Loucy (cell line): Measurements from ENCODE around the gene SPOCK1.

Source experiments
- H2AFZ ChIP-seq: fragments of 200-600 bp; sonication (generic); 2 replicates; pipeline ENCODE4 v1.6.0; 2016; ENCODE audit warnings: antibody characterized with exemption, mild to moderate bottlenecking, low read length, moderate library complexity
- H3F3A ChIP-seq: fragments of 200-600 bp; 2 replicates; pipeline ENCODE4 v1.6.0; 2016; ENCODE audit warnings: antibody characterized with exemption, low read depth, mild to moderate bottlenecking
- H3K27me3 ChIP-seq: fragments of 200-600 bp; sonication (generic); 2 replicates; pipeline ENCODE4 v1.6.1; 2014; ENCODE audit warnings: low read length, mild to moderate bottlenecking; ENCODE audit not compliant: insufficient read depth, poor library complexity, severe bottlenecking
- H3K36me3 ChIP-seq: fragments of 200-600 bp; sonication (generic); 2 replicates; pipeline ENCODE4 v1.6.1; 2016; ENCODE audit warnings: low read length; ENCODE audit not compliant: insufficient read depth
- H3K4me1 ChIP-seq: fragments of 200-600 bp; sonication (generic); 2 replicates; pipeline ENCODE4 v1.5.1; 2014; ENCODE audit warnings: low read length, mild to moderate bottlenecking; ENCODE audit not compliant: insufficient read depth, poor library complexity, severe bottlenecking
- H3K4me2 ChIP-seq: fragments of 200-600 bp; sonication (generic); 2 replicates; pipeline ENCODE4 v1.6.0; 2014; ENCODE audit warnings: antibody characterized with exemption, low read length, low read depth, mild to moderate bottlenecking; ENCODE audit not compliant: poor library complexity, severe bottlenecking
- H3K4me3 ChIP-seq: fragments of 200-600 bp; sonication (generic); 2 replicates; pipeline ENCODE4 v1.5.1; 2014; ENCODE audit warnings: low read length, mild to moderate bottlenecking, mixed read lengths; ENCODE audit not compliant: poor library complexity, severe bottlenecking
- H3K79me2 ChIP-seq: fragments of 200-600 bp; sonication (generic); 2 replicates; pipeline ENCODE4 v1.6.1; 2014; ENCODE audit warnings: low read length; ENCODE audit not compliant: insufficient read depth
- H3K9ac ChIP-seq: fragments of 200-600 bp; sonication (generic); 2 replicates; pipeline ENCODE4 v1.6.0; 2014; ENCODE audit warnings: mild to moderate bottlenecking, low read depth, low read length, moderate library complexity; ENCODE audit not compliant: poor library complexity, severe bottlenecking
- H3K9me2 ChIP-seq: fragments of 200-600 bp; sonication (generic); replicated peaks from 2 replicates; pipeline ENCODE4 v1.6.1; 2016; ENCODE audit warnings: low read depth, low read length, mixed read lengths
- H3K9me3 ChIP-seq: fragments of 200-600 bp; sonication (generic); 2 replicates; pipeline ENCODE4 v1.6.1; 2014; ENCODE audit warnings: mild to moderate bottlenecking, antibody characterized with exemption, low read length, low read depth; ENCODE audit not compliant: insufficient read depth
- H4K20me1 ChIP-seq: fragments of 200-600 bp; sonication (generic); 2 replicates; pipeline ENCODE4 v1.6.0; 2014; ENCODE audit warnings: antibody characterized with exemption, low read length, mild to moderate bottlenecking; ENCODE audit not compliant: insufficient read depth, poor library complexity, severe bottlenecking
- EZH2phosphoT487 ChIP-seq: fragments of 200-600 bp; IDR thresholded peaks from 2 replicates; pipeline ENCODE4 v1.6.1; 2018; ENCODE audit warnings: antibody characterized with exemption, mild to moderate bottlenecking, moderate library complexity, borderline replicate concordance
- TF ChIP-seq, protein P1 (sequence below): fragments of 200-600 bp; sonication (generic); conservative IDR thresholded peaks from 2 replicates; pipeline ENCODE4 v1.5.1; 2014; ENCODE audit warnings: mild to moderate bottlenecking, antibody characterized with exemption, low read length

Gene SPOCK1

DNA sequence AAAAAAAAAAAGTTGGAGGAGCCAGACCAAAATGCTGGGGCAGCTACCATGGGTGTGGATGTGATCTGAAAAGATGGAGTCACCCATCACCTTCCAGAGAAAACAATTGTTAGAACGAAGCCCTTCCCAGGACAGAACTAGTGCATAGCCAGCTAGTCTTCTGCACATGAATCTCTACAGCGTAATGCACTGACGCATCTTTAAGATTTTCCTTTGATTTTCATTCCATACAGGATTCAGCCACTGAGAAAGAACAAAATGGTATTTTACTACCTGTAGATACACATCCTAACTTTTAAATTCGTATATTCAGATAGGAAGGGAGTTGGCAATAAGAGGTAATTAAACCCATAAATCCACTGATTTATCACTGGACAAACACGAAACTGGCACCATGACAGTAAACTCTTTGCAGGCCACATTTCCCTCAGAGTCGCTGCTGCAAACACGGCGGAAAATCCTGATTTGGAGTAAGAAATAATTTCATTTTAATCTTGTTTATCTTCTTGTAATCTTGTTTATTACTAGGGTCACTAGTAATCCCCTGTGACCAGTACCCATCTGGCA lies 206.6 kb downstream of the SPOCK1 start:
- Histone ChIP-seq H3K27me3 (no peaks in the 10 kb centered on the region), H3K9ac (no peak overlapping the region), H4K20me1 (no peaks in the 10 kb centered on the region), H3K9me3 (no peaks in the 10 kb centered on the region), H3K79me2 (no peaks in the 10 kb centered on the region), H3K4me1 (no peaks in the 10 kb centered on the region), H3K9me2 (no peaks in the 10 kb centered on the region), H3F3A (no peaks in the 10 kb centered on the region), H2AFZ (no peak overlapping the region), H3K36me3 (no peaks in the 10 kb centered on the region), H3K4me3 (no peak overlapping the region), H3K4me2 (no peak overlapping the region)
- no peak for TF ChIP-seq EZH2phosphoT487
- TF ChIP-seq, protein P1, sequence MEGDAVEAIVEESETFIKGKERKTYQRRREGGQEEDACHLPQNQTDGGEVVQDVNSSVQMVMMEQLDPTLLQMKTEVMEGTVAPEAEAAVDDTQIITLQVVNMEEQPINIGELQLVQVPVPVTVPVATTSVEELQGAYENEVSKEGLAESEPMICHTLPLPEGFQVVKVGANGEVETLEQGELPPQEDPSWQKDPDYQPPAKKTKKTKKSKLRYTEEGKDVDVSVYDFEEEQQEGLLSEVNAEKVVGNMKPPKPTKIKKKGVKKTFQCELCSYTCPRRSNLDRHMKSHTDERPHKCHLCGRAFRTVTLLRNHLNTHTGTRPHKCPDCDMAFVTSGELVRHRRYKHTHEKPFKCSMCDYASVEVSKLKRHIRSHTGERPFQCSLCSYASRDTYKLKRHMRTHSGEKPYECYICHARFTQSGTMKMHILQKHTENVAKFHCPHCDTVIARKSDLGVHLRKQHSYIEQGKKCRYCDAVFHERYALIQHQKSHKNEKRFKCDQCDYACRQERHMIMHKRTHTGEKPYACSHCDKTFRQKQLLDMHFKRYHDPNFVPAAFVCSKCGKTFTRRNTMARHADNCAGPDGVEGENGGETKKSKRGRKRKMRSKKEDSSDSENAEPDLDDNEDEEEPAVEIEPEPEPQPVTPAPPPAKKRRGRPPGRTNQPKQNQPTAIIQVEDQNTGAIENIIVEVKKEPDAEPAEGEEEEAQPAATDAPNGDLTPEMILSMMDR, result no peak

DNA sequence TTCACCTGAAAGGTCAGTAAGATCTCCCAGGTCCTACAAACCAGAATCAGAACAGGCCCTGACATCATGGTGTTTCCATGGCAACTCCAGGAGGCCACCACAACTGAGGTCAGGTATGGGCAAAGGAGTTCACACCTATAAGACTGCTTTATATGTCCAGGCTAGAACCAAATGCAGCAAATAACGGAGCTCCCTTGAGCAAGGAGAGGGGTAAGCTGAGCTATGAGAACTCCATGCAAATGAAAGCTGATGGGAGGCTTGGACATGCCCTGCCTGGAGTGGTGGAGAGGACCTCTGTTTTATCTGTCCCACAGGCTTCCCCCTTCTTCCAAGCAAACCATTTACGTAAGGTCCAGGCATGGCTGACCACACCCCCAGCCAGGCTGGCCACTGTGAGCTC lies 207.7 kb downstream of the SPOCK1 start:
- H2AFZ ChIP-seq, result no peak overlapping the region
- H4K20me1 ChIP-seq, result no peaks in the 10 kb centered on the region
- H3K4me1 ChIP-seq, result no peaks in the 10 kb centered on the region
- no peak overlapping the region for H3K4me3 ChIP-seq
- H3K27me3 ChIP-seq, result no peaks in the 10 kb centered on the region
- no peaks in the 10 kb centered on the region for H3K9me2 ChIP-seq
- H3K36me3 ChIP-seq, result no peaks in the 10 kb centered on the region
- H3K79me2 ChIP-seq, result no peaks in the 10 kb centered on the region
- H3K9ac ChIP-seq, result no peak overlapping the region
- H3F3A ChIP-seq, result no peaks in the 10 kb centered on the region
- H3K9me3 ChIP-seq, result no peaks in the 10 kb centered on the region
- TF ChIP-seq EZH2phosphoT487, result no peak
- TF ChIP-seq, protein P1, result no peak
- H3K4me2 ChIP-seq, result no peak overlapping the region

DNA sequence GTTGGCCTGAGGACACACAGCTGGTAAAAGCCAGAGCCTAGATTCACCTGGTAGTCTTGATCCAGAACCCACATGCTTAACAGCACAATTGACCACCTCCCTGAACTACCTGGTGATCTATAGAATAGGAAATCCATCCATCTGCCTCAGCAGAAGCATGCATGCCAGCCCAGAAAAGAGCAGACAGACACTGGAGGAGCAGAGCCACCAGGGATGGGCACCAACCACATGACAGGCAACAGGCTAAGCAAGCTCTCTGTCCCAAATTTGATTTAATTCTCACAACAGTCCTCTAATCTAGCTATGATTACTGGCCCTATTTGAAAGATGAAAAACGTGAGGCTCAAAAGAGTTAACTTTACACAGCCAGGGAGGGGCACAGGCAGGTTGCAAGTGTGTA lies 208.1 kb downstream of the SPOCK1 start:
- TF ChIP-seq, protein P1, result no peak
- TF ChIP-seq EZH2phosphoT487, result no peak
- H3K9me3 ChIP-seq, result no peaks in the 10 kb centered on the region
- H3K4me1 ChIP-seq, result no peaks in the 10 kb centered on the region
- H3K36me3 ChIP-seq, result no peaks in the 10 kb centered on the region
- H3K9ac ChIP-seq, result no peak overlapping the region
- no peak overlapping the region for H3K4me3 ChIP-seq
- no peaks in the 10 kb centered on the region for H3K79me2 ChIP-seq
- H3K9me2 ChIP-seq, result no peaks in the 10 kb centered on the region
- no peak overlapping the region for H3K4me2 ChIP-seq
- no peaks in the 10 kb centered on the region for H4K20me1 ChIP-seq
- H3K27me3 ChIP-seq, result no peaks in the 10 kb centered on the region
- no peaks in the 10 kb centered on the region for H3F3A ChIP-seq
- no peak overlapping the region for H2AFZ ChIP-seq
